Stimulated activated memory B cell treated with anti-CD40 and anti-IgM and Interleukin-4, amounts not matched to agents 10 μg/mL and 1 μg/mL and 100 μg/mL, for 72 hours (primary cell): ENCODE data around the gene CYB561D1.
A peak's percentile ranks its signal among the peaks of the same experiment; 100 is the strongest.

Experiments
- ATAC-seq: fragments of 150-1000 bp; cut with Tn5 transposase; 2 replicates; pipeline ENCODE4 v1.10.0; 2021
- H3K27ac Mint-ChIP-seq: one replicate; pipeline ENCODE4 v1.8.0; 2022; ENCODE audit warnings: mild to moderate bottlenecking, mixed read lengths
- H3K27me3 Mint-ChIP-seq: one replicate; pipeline ENCODE4 v1.8.0; 2022; ENCODE audit warnings: mixed read lengths
- H3K36me3 Mint-ChIP-seq: one replicate; pipeline ENCODE4 v1.8.0; 2022; ENCODE audit warnings: mixed read lengths
- H3K4me1 Mint-ChIP-seq: one replicate; pipeline ENCODE4 v1.8.0; 2022; ENCODE audit warnings: mixed read lengths
- H3K4me3 Mint-ChIP-seq: one replicate; pipeline ENCODE4 v1.8.0; 2022; ENCODE audit warnings: mild to moderate bottlenecking, moderate library complexity, mixed read lengths
- H3K9me3 Mint-ChIP-seq: one replicate; pipeline ENCODE4 v1.8.0; 2022; ENCODE audit warnings: mixed read lengths

CYB561D1 gene

DNA sequence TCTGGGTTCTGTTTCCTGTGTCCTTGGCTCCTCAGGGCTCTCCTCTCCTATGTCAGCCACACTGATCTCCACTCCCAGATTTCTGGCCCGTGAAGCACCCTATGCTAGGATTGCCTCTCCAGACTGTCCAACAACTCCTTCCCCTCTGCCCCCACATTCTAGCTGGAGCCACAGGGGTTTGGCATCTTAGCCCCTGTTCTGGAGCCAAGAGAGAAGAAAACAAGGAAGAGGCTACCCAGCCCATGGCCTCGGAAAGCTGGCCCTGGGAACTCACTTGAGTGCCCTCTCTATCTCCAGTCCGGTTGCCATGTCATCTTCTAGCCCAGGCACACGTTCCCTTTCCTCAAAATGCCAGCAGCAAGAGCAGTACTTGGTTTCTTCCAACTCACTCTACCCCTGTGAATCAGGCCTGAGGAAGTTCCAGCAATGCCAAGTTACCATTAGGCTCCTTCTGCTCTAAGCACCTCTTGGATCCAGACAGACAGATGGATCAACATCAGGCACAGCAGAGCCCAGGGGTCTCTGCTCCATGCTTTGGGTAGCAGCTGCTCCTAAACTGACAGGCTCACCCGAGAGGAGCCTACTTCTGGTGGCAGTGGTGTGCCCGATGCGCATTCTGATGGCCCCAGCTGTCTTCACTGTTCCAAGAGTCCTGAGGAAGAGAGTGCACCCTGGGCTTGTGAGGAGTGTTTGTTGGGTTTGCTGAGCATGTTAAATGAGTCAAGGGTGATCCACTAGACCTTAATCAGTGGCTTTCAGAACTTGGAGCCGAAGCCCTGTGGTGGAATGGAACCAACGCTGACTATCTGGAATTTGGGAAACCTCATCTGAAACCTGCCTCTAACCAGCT lies 34.2 kb downstream of the CYB561D1 start:
- no peaks in the 10 kb centered on the region for H3K36me3 Mint-ChIP-seq
- H3K9me3 Mint-ChIP-seq = no peaks in the 10 kb centered on the region
- H3K4me1 Mint-ChIP-seq = peaks cover 21% of the 10 kb centered on the region
- no peaks in the 10 kb centered on the region for H3K27me3 Mint-ChIP-seq
- peak overlapping the region; percentile 74 for H3K27ac Mint-ChIP-seq
- no peak for ATAC-seq
- no peak overlapping the region for H3K4me3 Mint-ChIP-seq

DNA sequence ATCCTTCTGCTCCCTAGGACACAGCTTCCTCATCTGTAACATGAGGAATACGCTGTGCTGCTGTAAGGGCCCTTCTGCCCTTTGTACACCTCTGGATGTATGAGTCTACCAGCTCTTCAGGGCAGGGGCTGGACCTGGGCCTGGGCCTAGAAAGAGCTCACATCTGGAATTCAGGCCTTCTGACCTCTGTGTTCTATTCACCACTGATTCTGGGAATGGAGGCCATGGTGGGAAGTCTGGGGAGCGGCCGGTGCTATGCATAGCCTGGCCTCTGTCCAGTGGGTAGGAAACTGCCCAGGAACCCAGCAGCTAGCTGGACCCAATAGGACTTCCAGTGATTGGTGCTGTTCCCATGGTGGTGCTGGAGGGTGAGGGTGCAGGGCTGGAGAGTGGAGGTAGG lies 34.8 kb downstream of the CYB561D1 start:
- H3K4me1 Mint-ChIP-seq = peaks cover 21% of the 10 kb centered on the region
- ATAC-seq = no peak
- no peak overlapping the region for H3K4me3 Mint-ChIP-seq
- H3K27ac Mint-ChIP-seq = no peak overlapping the region
- no peaks in the 10 kb centered on the region for H3K36me3 Mint-ChIP-seq
- H3K27me3 Mint-ChIP-seq = no peaks in the 10 kb centered on the region
- no peaks in the 10 kb centered on the region for H3K9me3 Mint-ChIP-seq

DNA sequence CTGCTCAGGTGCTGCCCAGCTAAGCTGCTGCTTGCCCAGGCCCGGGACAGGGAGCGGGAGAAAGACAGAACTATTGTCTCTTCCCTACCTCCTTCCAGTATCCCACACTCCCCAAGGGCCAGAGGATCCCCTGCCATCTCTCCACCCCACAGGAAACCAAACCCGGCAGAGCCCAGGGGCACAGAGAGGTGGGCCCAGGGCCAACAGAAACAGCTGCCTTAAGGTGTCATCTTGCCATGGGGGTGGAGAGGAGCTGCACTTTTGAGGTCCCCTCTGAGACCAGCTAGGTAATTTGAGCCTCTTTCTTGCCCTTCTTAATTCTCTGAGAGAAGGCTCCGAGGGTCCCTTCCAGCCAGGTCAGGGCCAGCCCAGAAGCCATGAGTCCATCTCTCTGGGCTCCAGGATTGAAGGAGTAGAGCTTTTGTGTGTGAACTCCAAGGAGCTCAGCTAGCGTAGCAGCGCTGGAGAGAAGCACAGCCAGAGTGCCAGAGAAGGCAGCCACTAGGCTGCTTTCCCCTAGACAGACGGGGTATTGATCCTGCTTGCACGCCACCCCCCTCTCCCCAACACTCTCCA lies 36.1 kb downstream of the CYB561D1 start:
- peaks cover 21% of the 10 kb centered on the region for H3K4me1 Mint-ChIP-seq
- H3K27ac Mint-ChIP-seq = peak overlapping the region; percentile 54

DNA sequence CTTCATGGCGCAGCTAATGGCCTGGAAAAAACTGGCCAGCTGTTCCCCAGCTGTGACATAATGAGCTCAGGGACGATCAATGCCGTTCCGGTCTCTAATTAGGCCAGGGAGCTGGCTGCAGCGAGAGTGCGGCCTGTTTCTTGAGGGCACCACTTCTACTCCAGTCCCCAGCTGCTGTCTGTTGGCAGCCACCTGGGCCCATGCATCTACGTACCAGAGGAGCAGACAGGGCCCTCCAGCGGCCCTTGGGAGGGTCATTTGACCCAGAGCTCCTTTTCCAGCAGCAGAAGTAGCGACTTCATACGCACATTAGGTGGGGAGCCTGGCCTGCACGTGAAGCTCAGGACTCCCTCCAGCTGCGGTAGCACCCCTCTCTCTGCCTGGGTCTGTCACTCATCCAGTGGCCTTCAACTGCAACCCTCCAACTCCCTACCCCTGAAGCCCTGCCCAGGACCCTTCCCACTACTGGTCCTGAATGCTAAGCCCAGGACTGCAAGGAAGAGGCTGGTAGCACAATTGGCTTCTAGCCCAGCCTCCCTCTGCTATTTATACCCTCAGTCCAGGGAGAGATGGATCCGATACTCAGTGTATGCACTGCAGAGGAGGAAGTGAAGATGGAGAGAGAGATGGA lies 36.7 kb downstream of the CYB561D1 start:
- H3K4me3 Mint-ChIP-seq = no peak overlapping the region
- no peaks in the 10 kb centered on the region for H3K9me3 Mint-ChIP-seq
- no peak for ATAC-seq
- no peaks in the 10 kb centered on the region for H3K27me3 Mint-ChIP-seq
- H3K36me3 Mint-ChIP-seq = no peaks in the 10 kb centered on the region
- H3K27ac Mint-ChIP-seq = peak overlapping the region; percentile 2
- H3K4me1 Mint-ChIP-seq = peaks cover 21% of the 10 kb centered on the region

More for the DNA sequence above, 36.1 kb downstream of the CYB561D1 start:
- no peaks in the 10 kb centered on the region for H3K36me3 Mint-ChIP-seq
- no peak overlapping the region for H3K4me3 Mint-ChIP-seq
- H3K27me3 Mint-ChIP-seq = no peaks in the 10 kb centered on the region
- ATAC-seq = no peak
- no peaks in the 10 kb centered on the region for H3K9me3 Mint-ChIP-seq

DNA sequence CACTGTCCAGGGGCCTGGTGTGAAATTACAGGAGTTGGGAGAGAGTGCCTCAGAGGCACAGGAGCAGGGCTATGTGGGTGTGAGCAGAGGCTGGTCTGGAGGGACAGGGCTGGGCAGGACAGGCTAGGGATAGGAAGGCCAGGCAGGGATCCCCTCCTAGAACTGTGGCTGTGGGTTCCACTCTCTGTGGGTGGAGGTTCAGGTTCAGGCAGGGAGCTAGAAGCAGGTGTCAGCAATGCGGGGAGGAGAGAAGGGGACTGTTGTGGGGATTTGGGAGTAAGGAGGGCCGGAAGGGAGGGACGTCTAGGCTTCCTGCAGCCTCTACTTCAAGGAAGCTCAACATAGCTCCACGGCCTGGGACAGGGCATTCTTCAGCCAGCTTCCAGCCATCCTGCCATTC lies 37.5 kb downstream of the CYB561D1 start:
- Mint-ChIP-seq H3K36me3 (no peaks in the 10 kb centered on the region), H3K9me3 (no peaks in the 10 kb centered on the region), H3K27ac (peak overlapping the region; percentile 2), H3K4me3 (no peak overlapping the region), H3K4me1 (peaks cover 21% of the 10 kb centered on the region), H3K27me3 (no peaks in the 10 kb centered on the region)
- no peak for ATAC-seq

DNA sequence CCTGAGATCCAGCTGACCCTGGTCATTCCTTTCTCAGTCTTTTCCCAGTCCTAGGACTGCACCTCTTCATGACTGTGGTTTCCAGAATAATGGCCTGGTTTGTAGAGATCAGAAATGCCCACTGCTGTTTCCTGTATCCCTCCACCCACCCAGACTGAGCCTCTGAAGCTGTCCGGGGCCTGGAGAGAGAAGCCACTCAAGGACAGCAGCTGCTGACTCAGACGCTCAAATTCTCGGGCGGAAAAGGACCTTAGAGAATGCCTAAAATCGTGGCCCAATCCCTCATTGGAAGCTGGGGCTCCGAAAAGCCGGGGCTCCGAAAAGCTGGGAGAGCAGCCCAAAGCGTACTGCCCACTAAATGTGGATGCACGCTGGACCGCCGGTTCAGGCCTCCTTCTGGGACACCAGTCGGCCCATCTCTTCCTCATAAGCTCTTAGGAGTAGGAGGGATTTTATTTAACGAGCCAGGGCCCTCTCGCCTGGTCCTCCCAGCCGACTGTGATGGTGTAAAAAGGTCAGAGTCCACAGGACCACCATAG lies 38.0 kb downstream of the CYB561D1 start:
- ATAC-seq = no peak
- H3K27ac Mint-ChIP-seq = peak overlapping the region; percentile 86
- H3K4me3 Mint-ChIP-seq = no peak overlapping the region
- no peaks in the 10 kb centered on the region for H3K9me3 Mint-ChIP-seq
- no peaks in the 10 kb centered on the region for H3K36me3 Mint-ChIP-seq
- H3K4me1 Mint-ChIP-seq = peaks cover 20% of the 10 kb centered on the region
- H3K27me3 Mint-ChIP-seq = no peaks in the 10 kb centered on the region

DNA sequence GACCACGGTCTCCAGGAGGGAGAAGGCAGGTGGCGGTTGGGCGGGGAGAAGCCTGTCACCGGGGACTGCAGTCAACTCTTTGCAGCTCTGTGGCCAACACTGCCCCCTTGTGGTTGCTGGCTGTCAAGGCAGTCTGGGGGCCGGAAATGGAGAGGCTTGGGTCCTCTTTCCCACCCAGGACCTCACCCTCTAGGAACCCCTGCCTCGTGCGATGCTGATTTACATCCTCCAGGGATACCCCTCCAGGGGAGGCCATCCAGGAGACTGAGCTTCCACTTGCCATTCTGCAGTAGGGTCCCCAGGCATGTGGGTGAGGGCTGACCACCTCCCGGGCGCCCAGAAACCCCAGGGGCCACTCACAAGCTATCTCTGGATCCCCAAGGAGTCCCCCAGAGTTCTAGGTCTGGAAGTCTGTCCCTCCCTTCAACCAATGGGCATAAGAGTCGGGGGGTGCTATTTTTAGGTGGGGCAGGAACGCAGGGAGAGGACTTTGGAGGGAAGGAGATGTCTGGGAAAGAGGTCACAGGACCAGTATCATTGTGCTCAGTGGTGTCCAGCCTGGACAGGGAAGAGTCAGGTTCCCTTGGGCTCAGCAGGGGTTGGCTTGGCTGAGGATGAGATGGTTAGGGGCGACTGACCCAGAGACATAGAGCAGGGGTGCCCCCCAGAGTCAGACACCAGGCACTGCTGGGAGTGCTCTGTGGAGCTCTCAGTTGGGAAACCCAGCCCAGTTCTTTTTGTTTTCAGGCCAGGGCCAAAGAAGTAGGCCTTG lies 38.7 kb downstream of the CYB561D1 start:
- Mint-ChIP-seq H3K4me1 (peaks cover 14% of the 10 kb centered on the region), H3K4me3 (peak overlapping the region; percentile 67), H3K27me3 (no peaks in the 10 kb centered on the region), H3K27ac (peak overlapping the region; percentile 86), H3K9me3 (no peaks in the 10 kb centered on the region), H3K36me3 (no peaks in the 10 kb centered on the region)
- ATAC-seq = peak; percentile 92

DNA sequence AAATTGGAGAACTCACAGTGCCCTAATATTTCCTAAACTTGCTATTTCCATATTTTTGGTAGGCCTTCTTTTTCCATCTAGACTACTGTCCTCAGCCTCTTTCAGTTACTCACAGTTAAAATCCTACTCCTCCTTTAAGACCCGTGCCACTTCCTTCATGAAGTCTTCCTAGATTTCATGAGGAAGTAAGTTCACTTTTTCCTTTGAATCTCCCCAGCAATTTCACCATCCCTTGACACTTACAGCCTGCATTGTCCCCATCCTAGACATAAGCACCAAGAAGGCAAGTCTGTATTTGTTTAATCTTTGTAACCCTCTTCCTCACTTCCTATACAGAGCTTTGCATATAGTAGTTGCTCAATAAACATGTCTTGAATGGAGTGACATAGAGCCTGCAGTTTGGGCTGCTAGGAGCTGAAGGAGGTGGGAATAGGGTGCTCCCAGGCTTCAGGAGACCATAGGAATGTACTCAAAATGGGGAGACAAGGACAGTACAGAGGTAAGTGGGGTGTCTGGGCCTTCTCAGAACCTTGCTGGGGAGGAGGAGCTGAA lies 40.5 kb downstream of the CYB561D1 start:
- no peak overlapping the region for H3K4me3 Mint-ChIP-seq
- H3K4me1 Mint-ChIP-seq = peaks cover 9% of the 10 kb centered on the region
- no peaks in the 10 kb centered on the region for H3K9me3 Mint-ChIP-seq
- no peak for ATAC-seq
- H3K27me3 Mint-ChIP-seq = no peaks in the 10 kb centered on the region
- H3K36me3 Mint-ChIP-seq = no peaks in the 10 kb centered on the region
- no peak overlapping the region for H3K27ac Mint-ChIP-seq

DNA sequence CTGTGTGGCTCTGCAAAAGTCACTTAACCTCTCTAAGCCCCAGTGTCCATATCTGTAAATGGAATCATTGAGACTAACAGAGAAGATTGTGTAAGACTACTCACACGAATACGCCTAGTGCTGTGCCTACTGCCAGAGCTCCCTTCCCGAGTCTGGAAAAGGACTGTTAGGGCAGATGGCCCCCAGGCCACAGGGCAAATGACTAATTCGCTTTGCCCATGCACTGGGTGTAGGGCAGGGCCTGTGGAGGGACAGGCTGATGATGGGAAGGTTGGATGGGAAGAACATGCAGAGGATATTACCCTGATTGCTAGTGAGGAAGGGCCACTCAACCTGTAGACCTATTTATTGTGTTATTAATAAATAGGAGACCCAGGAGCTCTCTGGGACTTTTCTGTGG lies 41.6 kb downstream of the CYB561D1 start:
- no peaks in the 10 kb centered on the region for H3K9me3 Mint-ChIP-seq
- H3K4me1 Mint-ChIP-seq = peaks cover 9% of the 10 kb centered on the region
- ATAC-seq = no peak
- no peak overlapping the region for H3K4me3 Mint-ChIP-seq
- no peaks in the 10 kb centered on the region for H3K27me3 Mint-ChIP-seq
- no peaks in the 10 kb centered on the region for H3K36me3 Mint-ChIP-seq
- no peak overlapping the region for H3K27ac Mint-ChIP-seq

DNA sequence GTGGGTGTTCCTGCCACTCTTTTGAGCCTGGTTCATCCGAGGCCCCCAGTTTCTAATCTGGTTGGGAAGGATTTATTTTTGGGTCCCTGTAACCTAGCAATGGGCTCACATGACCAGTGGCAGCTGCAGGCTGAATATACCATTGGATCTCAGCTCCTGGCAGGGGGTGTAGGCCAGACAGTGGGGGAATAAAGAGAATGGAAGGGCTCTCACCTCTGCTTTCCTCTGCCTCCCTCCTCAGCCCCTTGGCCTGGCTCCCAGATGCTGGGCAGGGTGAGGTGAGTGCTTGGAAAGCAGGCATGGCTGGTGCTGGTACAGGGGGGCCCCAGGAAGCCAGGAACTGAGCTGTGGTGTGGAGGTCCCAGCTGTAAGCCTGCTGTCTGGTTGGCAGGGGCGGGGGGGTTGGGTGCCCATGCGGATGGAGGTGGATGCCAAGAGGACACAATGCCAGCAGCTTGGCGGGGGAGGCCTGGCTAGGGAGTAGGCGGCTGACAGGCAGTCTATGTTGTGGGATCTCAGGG lies 42.1 kb downstream of the CYB561D1 start:
- no peaks in the 10 kb centered on the region for H3K27me3 Mint-ChIP-seq
- no peaks in the 10 kb centered on the region for H3K36me3 Mint-ChIP-seq

DNA sequence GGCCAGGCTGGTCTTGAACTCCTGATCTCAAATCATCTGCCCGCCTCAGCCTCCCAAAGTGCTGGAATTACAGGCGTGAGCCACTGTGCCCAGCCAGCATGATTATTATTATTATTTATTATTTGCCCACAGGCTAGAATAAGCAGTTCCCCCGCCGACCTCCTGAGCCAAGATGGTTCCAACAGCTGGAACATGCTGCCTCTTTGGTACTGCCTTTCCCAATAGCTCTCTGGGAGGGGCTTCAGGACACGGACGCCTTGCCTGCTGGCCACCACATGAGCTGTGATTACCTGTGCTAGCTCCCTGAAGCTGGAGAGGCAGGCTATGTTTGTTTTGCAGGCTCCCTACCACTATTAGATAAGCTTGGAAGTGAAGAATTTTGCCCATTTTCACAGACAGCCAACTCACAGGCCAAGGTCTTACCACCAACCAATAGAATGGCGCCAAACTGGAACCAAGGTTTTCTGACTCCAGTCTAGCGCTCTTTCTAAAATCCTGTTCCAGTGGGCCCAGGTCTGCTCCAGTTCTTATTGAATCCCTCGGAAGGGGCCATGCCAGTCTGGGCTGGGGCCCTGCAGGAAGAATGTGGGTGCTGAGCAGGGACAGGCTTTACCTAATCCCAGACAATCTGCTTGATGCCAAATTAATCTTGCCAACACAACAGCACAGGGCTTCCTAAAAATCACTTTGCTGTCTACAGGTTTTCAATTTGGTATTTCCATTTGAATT lies 43.7 kb downstream of the CYB561D1 start:
- no peak for ATAC-seq
- no peak overlapping the region for H3K27ac Mint-ChIP-seq
- no peaks in the 10 kb centered on the region for H3K27me3 Mint-ChIP-seq
- H3K9me3 Mint-ChIP-seq = no peaks in the 10 kb centered on the region
- no peaks in the 10 kb centered on the region for H3K36me3 Mint-ChIP-seq
- H3K4me1 Mint-ChIP-seq = peaks cover 3% of the 10 kb centered on the region
- no peak overlapping the region for H3K4me3 Mint-ChIP-seq

More for the DNA sequence above, 42.1 kb downstream of the CYB561D1 start:
- no peak overlapping the region for H3K27ac Mint-ChIP-seq
- no peak overlapping the region for H3K4me3 Mint-ChIP-seq
- no peaks in the 10 kb centered on the region for H3K9me3 Mint-ChIP-seq
- no peak for ATAC-seq
- peaks cover 9% of the 10 kb centered on the region for H3K4me1 Mint-ChIP-seq

DNA sequence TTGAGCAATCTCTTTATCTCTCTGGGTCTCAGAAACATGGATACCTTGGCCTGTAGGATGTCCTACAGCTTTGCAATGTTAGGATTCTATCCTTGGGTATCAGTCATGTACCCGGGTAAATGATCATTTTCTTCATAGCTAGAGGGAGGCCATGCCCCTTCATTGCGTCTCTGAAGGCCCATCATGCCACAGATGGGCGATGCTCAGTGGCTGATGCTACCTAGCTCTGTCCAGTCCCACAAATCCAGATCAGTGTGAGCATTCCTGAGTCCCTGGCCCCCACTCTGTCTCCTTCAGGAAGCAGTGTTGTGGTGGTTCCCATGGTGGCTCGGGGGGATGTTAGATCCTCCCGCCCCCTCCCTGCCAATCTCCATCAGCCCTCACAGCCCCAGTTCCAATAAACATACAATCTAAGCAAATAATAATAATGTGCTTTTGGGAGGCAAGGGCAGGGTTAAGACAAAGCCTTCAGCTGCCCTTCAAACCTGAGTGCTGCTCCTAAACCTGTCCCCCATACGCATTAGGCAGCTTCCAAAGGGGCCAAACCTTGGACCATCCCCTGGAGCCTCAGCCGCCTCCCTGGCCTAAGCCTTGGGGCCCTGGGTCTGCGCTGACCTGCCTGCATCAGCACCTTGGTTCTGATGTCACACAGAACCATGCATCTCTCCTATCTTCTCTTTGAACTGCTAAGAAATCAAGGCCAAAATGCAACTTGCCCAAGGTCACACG lies 45.1 kb downstream of the CYB561D1 start:
- Mint-ChIP-seq H3K4me1 (no peaks in the 10 kb centered on the region), H3K9me3 (no peaks in the 10 kb centered on the region), H3K36me3 (no peaks in the 10 kb centered on the region)

DNA sequence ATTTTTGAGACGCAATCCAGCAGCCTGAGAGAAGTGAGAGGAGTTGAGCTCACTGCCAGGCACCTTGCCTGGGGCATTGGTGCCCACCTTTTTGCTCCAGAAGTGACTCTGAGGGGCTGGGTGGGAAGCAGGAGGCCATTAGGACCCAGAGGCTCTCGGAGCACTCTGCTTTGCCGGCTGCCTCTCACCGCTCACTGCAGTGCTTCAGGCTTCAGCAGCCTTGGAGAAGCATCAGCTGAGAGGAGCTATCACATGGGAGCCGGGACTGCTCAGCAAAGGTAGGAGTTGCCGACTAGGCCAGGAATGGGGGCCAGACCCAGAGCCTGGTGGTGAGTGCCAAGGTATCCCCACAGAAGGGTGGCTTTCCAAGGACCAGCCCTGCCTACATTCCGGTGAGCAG lies 45.8 kb downstream of the CYB561D1 start, which contains the start of gene GPR61:
Gene GPR61 (plus strand): TSS at position 197 of the 400 bp plus-strand sequence. CDS start 3,151 bp downstream, outside the sequence.
- Mint-ChIP-seq H3K36me3 (no peaks in the 10 kb centered on the region), H3K4me1 (no peaks in the 10 kb centered on the region), H3K4me3 (no peak within 1 kb of the TSS), H3K27me3 (no peaks in the 10 kb centered on the region), H3K9me3 (no peaks in the 10 kb centered on the region), H3K27ac (no peak within 1 kb of the TSS)
- no peak for ATAC-seq

More for the DNA sequence above, 45.1 kb downstream of the CYB561D1 start:
- no peak overlapping the region for H3K4me3 Mint-ChIP-seq
- H3K27ac Mint-ChIP-seq = no peak overlapping the region
- ATAC-seq = no peak
- H3K27me3 Mint-ChIP-seq = no peaks in the 10 kb centered on the region
